ENCODE data around the gene KRT85. TPM values are rescaled to one million over a fixed set of nuclear protein-coding genes. Genes with fewer than 3 reads are reported as not detected.

KRT85 gene
- total and polyA plus RNA-seq, 4 donors, result not detected

GRCh38 chr12:52407918-52408317 is 40.6 kb upstream of the KRT85 start:
- no peaks in the 10 kb centered on the region for H3K4me1 ChIP-seq (ENCODE audit: control insufficient read depth in 5 of 5, insufficient read depth in 5 of 5, low read length in 5 of 5)
- no peak overlapping the region for H3K9ac ChIP-seq (ENCODE audit: insufficient read depth in 1 of 2, low read length in 2 of 2)
- DNase-seq (no peak), ATAC-seq (ENCODE audit: insufficient read depth, low FRiP score) (no peak)
- no peak overlapping the region for H3K4me3 ChIP-seq
- H3K36me3 ChIP-seq (ENCODE audit: control insufficient read depth in 4 of 4, insufficient read depth in 4 of 4, low read length in 4 of 4), result no peaks in the 10 kb centered on the region
- no peaks in the 10 kb centered on the region for H3K9me3 ChIP-seq (ENCODE audit: control insufficient read depth in 4 of 4, insufficient read depth in 3 of 4, low read length in 3 of 4)
- H3K27ac ChIP-seq (ENCODE audit: low read depth in 1 of 2, low read length in 1 of 2), result no peak overlapping the region
- H3K27me3 ChIP-seq (ENCODE audit: control insufficient read depth in 3 of 3, insufficient read depth in 3 of 3, low read length in 2 of 3), result no peaks in the 10 kb centered on the region
- WGBS, 2 donors, result 81 to 87% methylated on average over 5 of the region's 5 CpGs
- TF ChIP-seq, protein P1, sequence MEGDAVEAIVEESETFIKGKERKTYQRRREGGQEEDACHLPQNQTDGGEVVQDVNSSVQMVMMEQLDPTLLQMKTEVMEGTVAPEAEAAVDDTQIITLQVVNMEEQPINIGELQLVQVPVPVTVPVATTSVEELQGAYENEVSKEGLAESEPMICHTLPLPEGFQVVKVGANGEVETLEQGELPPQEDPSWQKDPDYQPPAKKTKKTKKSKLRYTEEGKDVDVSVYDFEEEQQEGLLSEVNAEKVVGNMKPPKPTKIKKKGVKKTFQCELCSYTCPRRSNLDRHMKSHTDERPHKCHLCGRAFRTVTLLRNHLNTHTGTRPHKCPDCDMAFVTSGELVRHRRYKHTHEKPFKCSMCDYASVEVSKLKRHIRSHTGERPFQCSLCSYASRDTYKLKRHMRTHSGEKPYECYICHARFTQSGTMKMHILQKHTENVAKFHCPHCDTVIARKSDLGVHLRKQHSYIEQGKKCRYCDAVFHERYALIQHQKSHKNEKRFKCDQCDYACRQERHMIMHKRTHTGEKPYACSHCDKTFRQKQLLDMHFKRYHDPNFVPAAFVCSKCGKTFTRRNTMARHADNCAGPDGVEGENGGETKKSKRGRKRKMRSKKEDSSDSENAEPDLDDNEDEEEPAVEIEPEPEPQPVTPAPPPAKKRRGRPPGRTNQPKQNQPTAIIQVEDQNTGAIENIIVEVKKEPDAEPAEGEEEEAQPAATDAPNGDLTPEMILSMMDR (IDR thresholded peaks at IDR 0.05; ENCODE audit: control extremely low read depth, extremely low read depth), result no peak

DNA sequence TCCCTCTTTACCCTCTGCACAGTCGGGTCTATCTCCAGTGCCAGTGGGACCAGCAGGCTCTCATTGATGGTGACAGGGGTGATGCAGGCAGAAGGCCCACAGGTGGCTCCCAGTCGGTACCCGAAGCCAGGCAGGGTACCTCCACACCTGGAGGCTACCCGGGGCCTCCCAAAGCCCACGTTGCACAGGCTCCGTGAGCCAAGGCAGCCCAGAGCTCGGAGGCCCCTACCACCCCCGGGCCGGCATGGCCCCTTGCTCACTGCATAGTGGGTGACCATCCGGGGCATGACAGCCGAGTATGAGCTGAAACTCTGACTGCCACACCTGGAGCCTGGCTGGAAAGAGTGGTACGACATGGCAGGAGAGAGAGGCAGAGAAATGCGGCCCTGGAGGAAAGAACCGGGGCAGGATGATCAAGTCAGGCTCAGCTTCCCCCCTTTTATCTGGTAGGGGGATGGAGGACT is 38.7 kb upstream of the KRT85 start, which contains the start of gene KRT82:
Gene KRT82, minus strand, starts transcription at position 414 of the 464 bp plus-strand sequence. Its CDS starts 58 bp downstream, at position 356.
- Histone ChIP-seq H3K4me1 (ENCODE audit: control insufficient read depth in 5 of 5, insufficient read depth in 5 of 5, low read length in 5 of 5) (no peaks in the 10 kb centered on the region), H3K9ac (ENCODE audit: insufficient read depth in 1 of 2, low read length in 2 of 2) (no peak within 1 kb of the TSS), H3K9me3 (ENCODE audit: control insufficient read depth in 4 of 4, insufficient read depth in 3 of 4, low read length in 3 of 4) (no peaks in the 10 kb centered on the region), H3K4me3 (no peak within 1 kb of the TSS), H3K27ac (ENCODE audit: low read depth in 1 of 2, low read length in 1 of 2) (no peak within 1 kb of the TSS), H3K27me3 (ENCODE audit: control insufficient read depth in 3 of 3, insufficient read depth in 3 of 3, low read length in 2 of 3) (no peaks in the 10 kb centered on the region), H3K36me3 (ENCODE audit: control insufficient read depth in 4 of 4, insufficient read depth in 4 of 4, low read length in 4 of 4) (no peaks in the 10 kb centered on the region)
- DNase-seq (no peak), ATAC-seq (ENCODE audit: insufficient read depth, low FRiP score) (no peak)
- TF ChIP-seq, protein P1 (IDR thresholded peaks at IDR 0.05; ENCODE audit: control extremely low read depth, extremely low read depth), result no peak
- 89 to 94% methylated on average over 14 of the region's 14 CpGs for WGBS, 2 donors

DNA sequence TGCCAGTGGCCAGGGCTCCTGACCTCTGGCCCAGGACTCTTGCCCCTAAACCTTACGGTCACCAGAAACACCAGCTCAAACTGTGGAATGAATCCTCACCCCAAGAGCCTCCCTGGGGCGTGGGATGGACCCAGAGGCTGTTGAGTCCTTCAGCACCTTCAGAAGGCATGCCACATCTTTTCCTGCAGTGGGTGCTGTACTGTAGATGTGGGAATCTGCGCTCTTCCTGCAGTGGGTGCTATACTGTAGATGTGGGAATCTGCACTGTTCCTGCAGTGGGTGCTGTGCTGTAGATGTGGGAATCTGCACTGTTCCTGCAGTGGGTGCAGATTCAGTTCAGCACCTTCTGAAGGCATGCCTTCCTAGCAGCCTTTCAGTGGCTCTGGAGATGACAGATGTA is 37.7 kb upstream of the KRT85 start:
- Histone ChIP-seq H3K27me3 (ENCODE audit: control insufficient read depth in 3 of 3, insufficient read depth in 3 of 3, low read length in 2 of 3) (no peaks in the 10 kb centered on the region), H3K4me1 (ENCODE audit: control insufficient read depth in 5 of 5, insufficient read depth in 5 of 5, low read length in 5 of 5) (no peaks in the 10 kb centered on the region), H3K27ac (ENCODE audit: low read depth in 1 of 2, low read length in 1 of 2) (no peak overlapping the region), H3K9ac (ENCODE audit: insufficient read depth in 1 of 2, low read length in 2 of 2) (no peak overlapping the region), H3K9me3 (ENCODE audit: control insufficient read depth in 4 of 4, insufficient read depth in 3 of 4, low read length in 3 of 4) (no peaks in the 10 kb centered on the region), H3K36me3 (ENCODE audit: control insufficient read depth in 4 of 4, insufficient read depth in 4 of 4, low read length in 4 of 4) (no peaks in the 10 kb centered on the region), H3K4me3 (no peak overlapping the region)
- TF ChIP-seq, protein P1 (IDR thresholded peaks at IDR 0.05; ENCODE audit: control extremely low read depth, extremely low read depth), result no peak
- 90 to 96% methylated on average over 3 of the region's 3 CpGs for WGBS, 2 donors
- DNase-seq (no peak), ATAC-seq (ENCODE audit: insufficient read depth, low FRiP score) (no peak)

- Histone ChIP-seq H3K27ac (ENCODE audit: low read depth in 1 of 2, low read length in 1 of 2) (no peak overlapping the region), H3K9ac (ENCODE audit: insufficient read depth in 1 of 2, low read length in 2 of 2) (no peak overlapping the region), H3K4me1 (ENCODE audit: control insufficient read depth in 5 of 5, insufficient read depth in 5 of 5, low read length in 5 of 5) (no peaks in the 10 kb centered on the region), H3K4me3 (no peak overlapping the region), H3K36me3 (ENCODE audit: control insufficient read depth in 4 of 4, insufficient read depth in 4 of 4, low read length in 4 of 4) (no peaks in the 10 kb centered on the region), H3K9me3 (ENCODE audit: control insufficient read depth in 4 of 4, insufficient read depth in 3 of 4, low read length in 3 of 4) (no peaks in the 10 kb centered on the region), H3K27me3 (ENCODE audit: control insufficient read depth in 3 of 3, insufficient read depth in 3 of 3, low read length in 2 of 3) (no peaks in the 10 kb centered on the region)
- ATAC-seq (ENCODE audit: insufficient read depth, low FRiP score) (no peak), DNase-seq (no peak)
- WGBS, 2 donors, result 91 to 96% methylated on average over 9 of the region's 9 CpGs
- TF ChIP-seq, protein P1 (IDR thresholded peaks at IDR 0.05; ENCODE audit: control extremely low read depth, extremely low read depth), result no peak
Observed at GRCh38 chr12:52403561-52403960, 36.3 kb upstream of the KRT85 start.

Data from lung (tissue), 12 donors.